GM18520 (cell line): ENCODE measurements around the gene TBC1D25.
"Not testable (repeated sequence)": the region's sequence is repeated elsewhere in the genome, so short reads cannot be mapped to it uniquely, and the experiment has no call there.

ENCODE experiments used
- ATAC-seq: cut with Tn5 transposase; IDR thresholded peaks from one replicate; pipeline ENCODE4 v1.9.1; 2021; ENCODE audit not compliant: unreplicated experiment

Gene TBC1D25

DNA sequence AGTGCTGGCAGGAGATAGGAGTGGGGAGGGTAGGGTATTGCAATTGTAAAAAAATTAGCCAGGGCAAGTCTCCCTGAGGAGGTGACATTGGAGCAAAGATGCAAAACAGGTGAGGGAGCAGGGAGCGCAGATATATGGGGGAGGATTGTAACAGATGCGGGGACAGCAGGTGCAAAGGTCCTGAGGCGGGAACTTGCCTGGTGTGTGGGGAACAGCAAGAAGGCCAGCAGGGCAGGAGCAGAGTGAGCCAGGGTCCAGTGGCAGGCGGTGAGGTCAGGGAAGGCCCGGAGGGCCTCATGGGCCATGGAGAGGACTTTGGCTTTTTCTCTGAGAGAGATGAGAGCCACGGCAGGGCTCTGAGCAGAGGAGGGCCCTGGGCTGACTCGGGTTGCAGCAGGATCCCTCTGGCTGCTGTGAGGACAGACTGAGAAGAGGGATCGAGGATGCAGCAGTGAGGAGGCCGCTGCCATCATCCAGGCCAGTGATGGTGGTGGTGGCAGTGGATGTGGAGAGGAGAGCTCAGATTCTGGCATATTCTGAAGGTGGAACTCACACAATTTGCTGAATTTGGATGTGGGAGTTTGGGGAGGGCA is 24.6 kb upstream of the TBC1D25 start:
- no peak for ATAC-seq

DNA sequence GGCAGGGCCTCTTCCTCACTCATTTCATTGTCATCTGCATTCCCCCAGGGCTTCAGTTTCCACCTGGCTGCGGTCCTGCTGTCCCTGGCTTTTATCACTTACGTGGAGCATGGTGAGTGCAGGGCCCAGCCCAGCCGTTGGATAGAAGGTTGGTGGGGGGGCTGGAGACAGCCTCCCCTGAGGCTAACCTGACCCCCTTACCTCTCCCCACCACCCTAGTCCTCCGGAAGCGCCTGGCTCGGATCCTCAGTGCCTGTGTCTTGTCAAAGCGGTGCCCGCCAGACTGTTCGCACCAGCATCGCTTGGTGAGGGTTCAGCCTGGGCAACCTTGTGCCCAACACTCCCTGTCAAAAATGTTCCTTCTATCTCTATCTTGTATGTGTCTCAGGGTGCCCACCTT is 23.7 kb upstream of the TBC1D25 start:
- ATAC-seq = no peak

DNA sequence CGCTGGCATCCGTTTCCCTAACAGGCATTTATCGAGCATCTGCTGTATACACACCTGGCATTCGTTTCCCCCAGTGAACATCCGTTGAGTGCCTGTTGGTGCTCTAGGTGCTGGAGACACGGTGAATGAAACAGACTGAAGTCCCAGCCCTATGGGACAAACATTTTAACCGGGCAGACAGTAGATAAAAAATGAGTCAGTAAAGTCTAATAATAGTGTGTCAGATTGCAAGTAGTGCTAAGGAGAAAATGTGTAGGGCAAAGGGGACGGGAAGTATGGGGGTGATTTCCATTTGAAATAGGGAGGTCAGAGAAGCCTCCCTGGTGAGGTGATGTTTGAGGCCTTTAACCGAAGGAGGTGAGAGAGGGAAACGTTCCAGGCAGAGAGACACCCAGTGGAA is 23.2 kb upstream of the TBC1D25 start:
- ATAC-seq = no peak

DNA sequence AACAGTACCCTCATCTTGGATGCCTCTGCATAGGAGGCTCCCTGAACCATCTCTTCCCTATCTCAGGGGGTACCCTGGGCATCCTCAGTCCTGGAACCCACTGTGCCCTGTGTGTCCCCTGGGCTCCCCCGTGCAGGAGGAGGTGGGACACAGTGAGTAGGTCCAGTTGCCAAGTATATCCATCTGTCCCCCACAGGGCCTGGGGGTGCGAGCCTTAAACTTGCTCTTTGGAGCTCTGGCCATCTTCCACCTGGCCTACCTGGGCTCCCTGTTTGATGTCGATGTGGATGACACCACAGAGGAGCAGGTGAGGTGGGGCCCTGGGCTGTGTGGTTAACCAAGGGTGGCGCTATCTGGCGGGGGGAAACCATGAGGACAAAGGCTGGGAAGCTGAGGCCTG is 22.5 kb upstream of the TBC1D25 start:
- ATAC-seq = no peak

GRCh38 chrX:48519481-48519880 is 20.0 kb upstream of the TBC1D25 start:
- ATAC-seq = not testable (repeated sequence)

GRCh38 chrX:48520455-48520854 is 19.1 kb upstream of the TBC1D25 start:
- no peak for ATAC-seq

DNA sequence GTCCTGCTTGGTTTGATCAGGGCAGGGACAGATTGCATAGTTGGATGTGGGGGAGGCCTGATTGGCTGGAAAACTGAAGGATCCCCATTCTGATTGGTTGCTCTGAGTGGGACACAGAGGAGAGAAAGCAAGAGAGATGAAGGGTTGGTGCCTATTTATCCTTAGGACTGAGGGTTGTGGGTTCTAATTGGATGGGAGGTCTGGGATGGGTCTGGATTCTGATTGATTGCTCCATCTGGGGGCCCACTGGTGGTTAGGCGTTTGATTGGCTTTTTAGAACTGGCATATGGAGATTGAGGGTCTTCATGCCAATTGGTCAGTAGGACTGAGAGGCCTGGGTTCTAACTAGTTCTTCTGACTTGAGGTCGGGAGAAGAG is 18.6 kb upstream of the TBC1D25 start:
- ATAC-seq = no peak

GRCh38 chrX:48521353-48522243 is 17.9 kb upstream of the TBC1D25 start, which contains the start of gene EBP:
Gene EBP, plus strand, starts transcription at chrX:48521808. Its CDS starts 1,964 bp downstream, at chrX:48523772.
- ATAC-seq = peak; percentile 92

- no peak for ATAC-seq
These were observed 17.2 kb upstream of the TBC1D25 start for GRCh38 chrX:48522291-48522690.

DNA sequence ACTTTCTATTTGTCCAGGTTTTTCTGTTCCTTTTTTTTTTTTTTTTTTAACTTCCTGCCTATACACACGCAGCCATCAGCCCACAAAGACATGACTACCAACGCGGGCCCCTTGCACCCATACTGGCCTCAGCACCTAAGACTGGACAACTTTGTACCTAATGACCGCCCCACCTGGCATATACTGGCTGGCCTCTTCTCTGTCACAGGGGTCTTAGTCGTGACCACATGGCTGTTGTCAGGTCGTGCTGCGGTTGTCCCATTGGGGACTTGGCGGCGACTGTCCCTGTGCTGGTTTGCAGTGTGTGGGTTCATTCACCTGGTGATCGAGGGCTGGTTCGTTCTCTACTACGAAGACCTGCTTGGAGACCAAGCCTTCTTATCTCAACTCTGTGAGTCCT is 15.8 kb upstream of the TBC1D25 start:
- ATAC-seq = no peak

GRCh38 chrX:48525853-48526252 is 13.7 kb upstream of the TBC1D25 start:
- not testable (repeated sequence) for ATAC-seq

DNA sequence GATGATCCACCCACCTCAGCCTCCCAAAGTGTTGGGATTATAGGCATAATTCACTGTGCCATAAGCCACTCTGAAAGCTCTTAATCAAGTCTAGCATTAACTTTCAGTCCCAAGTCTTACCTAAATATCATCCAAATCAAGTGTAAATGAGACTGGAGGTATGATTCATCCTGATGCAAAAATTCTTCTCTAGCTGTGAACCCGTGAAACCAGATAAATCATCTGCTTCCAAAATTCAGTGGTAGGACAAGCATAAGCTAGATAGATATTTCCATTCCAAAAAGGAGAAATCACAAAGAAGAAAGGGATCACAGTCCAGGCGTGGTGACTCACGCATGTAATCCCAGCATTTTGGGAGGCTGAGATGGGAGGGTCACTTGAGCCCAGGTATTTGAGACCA is 8.8 kb upstream of the TBC1D25 start:
- no peak for ATAC-seq

DNA sequence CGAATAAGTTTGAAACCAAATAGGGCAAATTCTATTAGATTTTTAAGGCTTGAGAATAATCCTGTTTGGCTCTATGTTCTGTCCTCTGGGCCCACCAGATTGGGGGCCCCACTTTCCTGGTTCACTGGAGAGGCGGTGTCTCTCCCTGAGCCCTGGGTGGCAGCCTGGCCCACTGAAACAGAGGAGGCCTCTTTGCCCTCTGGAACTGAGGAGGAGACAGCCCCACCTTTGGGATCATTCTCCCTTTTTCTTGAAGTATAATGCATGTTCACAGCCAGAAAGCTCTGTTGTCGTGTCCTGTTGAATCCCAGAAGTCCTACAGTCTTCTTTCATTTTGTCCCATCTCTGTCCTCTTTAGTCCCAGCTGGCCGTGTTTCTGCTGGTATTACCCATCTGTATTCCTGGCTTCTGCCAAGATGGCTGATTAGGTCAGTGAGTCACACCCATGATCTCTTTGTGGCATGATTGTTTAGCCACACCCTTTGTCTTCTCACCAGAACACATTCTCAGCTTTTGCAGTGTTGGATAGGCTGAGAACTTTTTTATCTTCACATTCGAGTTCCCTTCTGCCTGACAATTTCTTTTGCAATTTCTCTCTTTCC is 8.1 kb upstream of the TBC1D25 start:
- ATAC-seq = no peak

GRCh38 chrX:48532161-48532560 is 7.4 kb upstream of the TBC1D25 start:
- no peak for ATAC-seq

DNA sequence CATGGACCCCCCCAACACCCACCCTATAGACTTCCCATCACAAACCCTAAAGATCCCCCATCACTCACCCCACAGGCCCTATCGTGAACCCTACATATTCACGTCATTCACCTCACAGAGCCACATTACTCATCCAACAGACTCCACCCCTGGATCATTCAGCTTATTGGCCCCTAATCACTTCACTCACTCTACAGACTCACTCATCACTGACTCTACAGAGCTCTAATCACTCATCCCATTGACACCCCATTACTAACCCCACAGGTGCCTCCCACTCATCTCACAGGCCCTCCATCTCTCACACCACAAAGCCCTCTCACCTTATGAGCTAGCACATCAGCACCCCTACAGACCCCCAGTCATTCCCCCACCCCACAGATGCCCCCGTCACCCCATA is 6.3 kb upstream of the TBC1D25 start:
- ATAC-seq = no peak

GRCh38 chrX:48538641-48539344 is 721 bp upstream of the TBC1D25 start:
- no peak for ATAC-seq

GRCh38 chrX:48540028-48540375 is 488 bp downstream of the TBC1D25 start:
- peak; percentile 11 for ATAC-seq

DNA sequence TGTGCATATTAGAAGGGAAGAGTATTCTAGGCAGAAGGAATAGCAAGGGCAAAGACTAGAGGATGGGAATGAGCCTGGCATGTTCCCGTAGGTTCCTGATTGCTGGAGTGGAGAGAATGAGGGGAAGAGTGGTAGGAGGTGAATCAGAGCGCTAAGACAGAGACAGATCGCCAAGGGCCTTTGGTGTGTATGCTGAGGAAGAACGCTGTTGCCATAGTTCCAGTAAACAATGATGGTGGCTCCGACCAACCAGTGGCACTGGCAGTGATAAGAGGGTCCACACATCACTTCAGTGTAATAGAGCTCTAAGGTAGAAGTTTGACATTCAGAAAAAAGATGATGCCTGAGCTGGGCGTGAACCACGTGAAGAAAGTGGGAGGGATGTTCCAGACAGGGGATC is 966 bp downstream of the TBC1D25 start:
- ATAC-seq = no peak

DNA sequence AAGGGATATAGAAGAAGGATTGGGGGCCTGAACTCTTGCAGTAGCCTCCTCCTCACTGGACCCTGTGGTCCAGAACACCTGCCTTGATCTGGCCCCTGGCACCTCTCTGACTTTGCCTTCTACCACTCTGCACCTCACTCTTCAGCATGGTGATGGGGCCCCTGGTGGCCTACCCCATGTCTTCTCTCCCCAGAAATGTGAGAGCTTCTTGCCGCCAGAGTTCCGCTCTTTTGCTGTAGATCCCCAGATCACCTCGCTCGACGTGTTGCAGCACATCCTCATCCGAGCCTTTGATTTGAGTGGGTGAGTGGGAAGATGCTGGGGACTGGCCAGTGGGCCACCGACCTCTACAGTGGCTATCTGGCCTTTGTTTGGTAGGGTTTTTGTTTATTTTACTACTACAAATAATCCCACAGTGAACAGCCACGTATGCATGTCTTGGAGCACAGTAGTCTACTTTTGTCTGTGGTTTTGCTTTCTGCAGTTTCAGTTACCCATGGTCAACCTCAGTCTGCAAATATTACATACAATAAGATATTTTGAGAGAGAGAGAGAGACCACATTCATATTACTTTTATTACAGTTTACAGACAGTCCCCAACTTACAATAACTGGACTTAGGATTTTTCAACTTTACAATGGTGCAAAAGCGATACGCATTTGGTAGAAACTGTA is 1.8 kb downstream of the TBC1D25 start:
- no peak for ATAC-seq

DNA sequence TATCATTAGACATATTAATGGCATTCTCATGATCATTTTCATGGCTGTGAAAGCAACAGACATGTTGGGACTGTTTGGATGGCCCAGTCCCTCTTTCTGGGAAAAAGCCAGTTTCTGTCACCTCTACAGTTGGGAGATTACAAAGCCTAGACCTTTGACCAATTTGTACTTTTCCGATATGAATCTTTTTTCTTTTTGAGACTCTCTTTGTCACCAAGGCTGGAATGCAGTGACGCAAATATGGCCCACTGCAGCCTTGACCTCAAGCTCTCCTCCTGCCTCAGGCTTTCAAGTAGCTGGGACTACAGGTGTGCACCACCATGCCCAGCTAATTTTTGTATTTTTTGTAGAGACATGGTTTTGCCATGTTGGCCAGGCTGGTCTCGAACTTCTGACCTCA is 9.4 kb downstream of the TBC1D25 start:
- no peak for ATAC-seq

DNA sequence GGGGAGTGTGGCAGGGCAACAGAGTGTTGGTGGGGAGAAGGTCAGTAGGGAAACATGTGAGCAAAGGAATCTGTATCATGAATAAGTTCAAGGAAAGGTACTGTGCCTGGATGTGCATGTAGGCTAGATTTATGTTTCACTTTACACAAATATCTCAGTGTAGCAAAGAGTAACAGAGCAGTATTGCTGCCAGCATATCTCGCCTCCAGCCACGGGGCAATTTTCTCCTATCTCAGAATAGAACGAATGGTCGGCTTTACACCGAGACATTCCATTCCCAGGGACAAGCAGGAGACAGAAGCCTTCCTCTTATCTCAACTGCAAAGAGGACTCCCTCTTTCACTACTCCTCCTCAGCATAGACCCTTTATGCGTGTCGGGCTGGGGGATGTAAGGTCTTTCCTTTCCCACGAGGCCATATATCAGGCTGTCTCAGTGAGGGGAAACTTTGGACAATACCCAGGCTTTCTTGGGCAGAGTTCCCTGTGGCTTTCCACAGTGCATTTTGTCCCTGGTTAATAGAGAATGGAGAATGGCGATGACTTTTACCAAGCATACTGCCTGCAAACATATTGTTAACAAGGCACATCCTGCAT is 16.3 kb downstream of the TBC1D25 start:
- ATAC-seq = not testable (repeated sequence)
